GM19025 (cell line): Measurements from ENCODE around the gene DUSP18.
A peak's percentile ranks its signal among the peaks of the same experiment; 100 is the strongest.
"Not testable (repeated sequence)": the region's sequence is repeated elsewhere in the genome, so short reads cannot be mapped to it uniquely, and the experiment has no call there.

ENCODE experiments used
- ATAC-seq: cut with Tn5 transposase; IDR thresholded peaks from one replicate; pipeline ENCODE4 v1.9.1; 2021; ENCODE audit warnings: mild to moderate bottlenecking, low read depth, moderate library complexity; ENCODE audit not compliant: unreplicated experiment

Gene DUSP18

GRCh38 chr22:30667494-30668385 is at the start of gene DUSP18:
Gene DUSP18 (minus strand): TSS chr22:30667875. CDS start chr22:30664003, 3,872 bp downstream.
- peak; percentile 93 for ATAC-seq

GRCh38 chr22:30714062-30714461 is 46.4 kb upstream of the DUSP18 start:
- ATAC-seq, result no peak

GRCh38 chr22:30712094-30712493 is 44.4 kb upstream of the DUSP18 start:
- ATAC-seq, result no peak

GRCh38 chr22:30709980-30710379 is 42.3 kb upstream of the DUSP18 start:
- ATAC-seq, result not testable (repeated sequence)

GRCh38 chr22:30705710-30706651 is 38.3 kb upstream of the DUSP18 start:
- peak; percentile 62 for ATAC-seq

- ATAC-seq, result no peak
Measured at GRCh38 chr22:30704978-30705377, 37.3 kb upstream of the DUSP18 start.

GRCh38 chr22:30702856-30703255 is 35.2 kb upstream of the DUSP18 start:
- ATAC-seq, result no peak

- no peak for ATAC-seq
Measured at GRCh38 chr22:30701872-30702271, 34.2 kb upstream of the DUSP18 start.

- ATAC-seq, result no peak
Measured at GRCh38 chr22:30697975-30698374, 30.3 kb upstream of the DUSP18 start.

DNA sequence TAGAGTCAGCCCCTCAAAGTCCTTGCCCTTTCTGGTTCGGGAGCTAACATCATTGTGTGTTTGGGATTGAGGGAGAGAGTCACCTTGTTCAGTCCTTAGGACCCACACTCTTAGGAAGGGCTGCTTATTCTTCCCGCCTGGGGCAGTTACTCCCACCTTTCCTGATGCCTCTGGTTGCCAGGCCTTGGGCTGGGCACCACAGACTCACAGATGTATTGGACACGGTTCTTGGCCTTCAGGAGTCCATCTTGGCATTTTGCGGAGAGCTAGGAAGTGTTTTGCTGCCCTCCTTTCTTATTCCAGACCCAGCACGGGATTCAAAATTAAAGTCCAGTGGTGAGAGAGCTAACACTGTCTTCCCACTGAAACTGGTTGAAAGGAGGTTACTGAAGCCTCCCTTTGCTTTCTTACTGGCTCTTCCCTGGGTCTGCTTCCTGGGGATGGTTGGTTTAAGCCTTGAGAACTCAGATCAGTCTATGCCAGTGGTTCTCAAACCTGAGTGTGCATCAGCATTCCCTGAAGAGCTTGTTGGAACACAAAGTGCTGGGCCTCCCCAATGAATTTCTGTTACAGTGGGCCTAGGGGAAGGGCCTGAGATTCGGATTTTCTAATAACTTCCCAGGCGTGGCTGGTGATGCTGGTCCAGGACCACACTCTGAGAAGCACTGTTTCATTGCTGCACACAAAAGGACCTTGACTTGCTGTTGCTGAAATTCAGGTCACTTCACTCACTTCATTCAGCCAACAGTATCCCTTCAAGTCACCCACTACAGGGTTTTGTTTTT is 28.4 kb upstream of the DUSP18 start:
- ATAC-seq, result no peak

- ATAC-seq, result no peak
Measured at GRCh38 chr22:30695351-30695851, 27.7 kb upstream of the DUSP18 start.

GRCh38 chr22:30694640-30695350 is 27.1 kb upstream of the DUSP18 start, which contains the start of gene OSBP2:
Gene OSBP2 (plus strand): TSS chr22:30694874. CDS start chr22:30694910, 36 bp downstream.
- no peak for ATAC-seq

- no peak for ATAC-seq
Measured at GRCh38 chr22:30694171-30694639, 26.5 kb upstream of the DUSP18 start.

- no peak for ATAC-seq
Measured at GRCh38 chr22:30691204-30691603, 23.5 kb upstream of the DUSP18 start.

- no peak for ATAC-seq
Measured at GRCh38 chr22:30689622-30690021, 21.9 kb upstream of the DUSP18 start.

DNA sequence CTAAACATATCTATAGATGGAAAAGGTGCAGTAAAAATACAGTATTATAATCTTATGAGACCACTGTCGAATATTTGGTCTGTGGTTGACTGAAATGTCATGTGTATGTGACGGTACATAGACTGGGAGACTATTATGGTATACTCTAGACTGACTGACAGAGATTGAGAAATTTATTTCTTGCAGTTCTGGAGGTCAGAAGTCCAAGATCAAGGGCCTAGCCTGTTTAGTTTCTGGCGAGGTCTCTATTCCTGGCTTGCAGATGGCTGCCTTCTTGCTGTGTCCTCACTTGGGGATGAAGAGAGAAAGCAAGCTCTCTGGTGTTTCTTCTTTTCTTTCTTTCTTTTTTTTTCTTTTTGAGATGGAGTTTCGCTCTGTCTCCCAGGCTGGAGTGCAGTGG is 19.7 kb upstream of the DUSP18 start:
- no peak for ATAC-seq

- ATAC-seq, result no peak
Measured at GRCh38 chr22:30685178-30685577, 17.5 kb upstream of the DUSP18 start.

- no peak for ATAC-seq
Measured at GRCh38 chr22:30681831-30682230, 14.2 kb upstream of the DUSP18 start.

GRCh38 chr22:30680991-30681770 is 13.5 kb upstream of the DUSP18 start:
- ATAC-seq, result no peak
